Activated T-helper 17 cell treated with anti-CD3 and anti-CD28 coated beads, Interleukin-2, amount 50 U/mL, for 72 hours (primary cell): ENCODE data around the gene TNK1. TPM values are rescaled to one million over a fixed set of nuclear protein-coding genes. Genes with fewer than 3 reads are reported as not detected.
"Not testable (repeated sequence)": the region's sequence is repeated elsewhere in the genome, so short reads cannot be mapped to it uniquely, and the experiment has no call there.

ENCODE experiments used
- ATAC-seq: fragments of 150-1000 bp; cut with Tn5 transposase; replicated peaks from 2 replicates; pipeline ENCODE4 v1.10.0; 2021; ENCODE audit warnings: mild to moderate bottlenecking, moderate library complexity
- H3K27ac Mint-ChIP-seq: one replicate; pipeline ENCODE4 v1.8.0; 2022; ENCODE audit warnings: mixed read lengths
- H3K27me3 Mint-ChIP-seq: one replicate; pipeline ENCODE4 v1.8.0; 2022; ENCODE audit warnings: mixed read lengths
- H3K36me3 Mint-ChIP-seq: one replicate; pipeline ENCODE4 v1.8.0; 2022; ENCODE audit warnings: low read depth, mild to moderate bottlenecking, mixed read lengths
- H3K4me1 Mint-ChIP-seq: one replicate; pipeline ENCODE4 v1.8.0; 2022; ENCODE audit warnings: mixed read lengths
- H3K4me3 Mint-ChIP-seq: one replicate; pipeline ENCODE4 v1.8.0; 2022; ENCODE audit warnings: mild to moderate bottlenecking, mixed read lengths
- H3K9me3 Mint-ChIP-seq: one replicate; pipeline ENCODE4 v1.8.0; 2022; ENCODE audit warnings: mixed read lengths
- total RNA-seq, 2 donors: library from RNA; stranded (reverse); gene quantifications; one replicate each; pipeline ENCODE4 v1.2.3, GENCODE V29; 2022

TNK1 gene
- 1 to 10 TPM; 2.9 to 4.8 TPM for total RNA-seq

- Mint-ChIP-seq H3K9me3 (no peaks in the 10 kb centered on the region), H3K27me3 (peaks cover 31% of the 10 kb centered on the region), H3K36me3 (no peaks in the 10 kb centered on the region), H3K4me1 (peaks cover 9% of the 10 kb centered on the region), H3K27ac (no peak within 1 kb of the TSS), H3K4me3 (no peak within 1 kb of the TSS)
- no peak for ATAC-seq
Measured at GRCh38 chr17:7380855-7381683, at the start of gene TNK1. TNK1 (plus strand) TSS chr17:7381089; CDS start chr17:7382927, 1,838 bp downstream.

- H3K27me3 Mint-ChIP-seq, result no peaks in the 10 kb centered on the region
- peaks cover 11% of the 10 kb centered on the region for H3K36me3 Mint-ChIP-seq
- no peaks in the 10 kb centered on the region for H3K9me3 Mint-ChIP-seq
- peak overlapping the region; percentile 80 for H3K27ac Mint-ChIP-seq
- ATAC-seq, result no peak
- H3K4me3 Mint-ChIP-seq, result peak overlapping the region; percentile 99
- peaks cover 32% of the 10 kb centered on the region for H3K4me1 Mint-ChIP-seq
Measured at GRCh38 chr17:7332111-7332510, 48.8 kb upstream of the TNK1 start.

- Mint-ChIP-seq H3K4me3 (peak overlapping the region; percentile 99), H3K4me1 (peaks cover 35% of the 10 kb centered on the region), H3K27ac (peak overlapping the region; percentile 80), H3K36me3 (peaks cover 17% of the 10 kb centered on the region)
- not testable (repeated sequence) for H3K9me3 Mint-ChIP-seq, H3K27me3 Mint-ChIP-seq, ATAC-seq
Measured at GRCh38 chr17:7332600-7333069, 48.3 kb upstream of the TNK1 start.

DNA sequence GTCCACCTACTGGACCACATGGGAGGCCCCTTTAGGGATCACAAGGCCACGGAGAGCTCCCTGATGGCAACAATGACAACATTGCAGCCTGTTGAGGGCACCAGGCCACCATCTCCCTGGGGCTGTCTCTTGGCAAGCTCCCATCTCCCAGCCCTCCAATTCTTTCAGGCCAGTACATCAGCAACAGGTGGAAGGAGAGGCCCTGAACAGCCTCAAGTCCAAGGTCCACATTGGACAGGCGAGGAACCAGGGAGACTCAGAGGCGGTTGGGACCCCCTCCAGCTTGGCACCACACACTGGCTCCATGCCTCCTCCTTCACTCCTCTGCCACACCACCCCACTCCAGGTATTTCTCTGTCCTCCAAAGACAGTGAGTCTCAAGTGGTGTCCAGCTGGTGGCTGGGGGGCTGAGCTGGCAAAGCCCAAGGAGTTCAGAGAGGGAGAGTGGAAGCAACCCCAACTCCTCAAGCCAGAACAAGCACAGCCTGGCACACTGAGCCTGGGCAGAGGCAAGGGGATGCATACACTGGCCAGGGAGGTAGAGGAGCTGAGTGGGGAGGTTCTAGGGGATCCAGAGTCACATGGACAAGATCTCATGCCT is 45.9 kb upstream of the TNK1 start:
- Mint-ChIP-seq H3K4me3 (peak overlapping the region; percentile 99), H3K4me1 (peaks cover 30% of the 10 kb centered on the region), H3K27ac (peak overlapping the region; percentile 93), H3K9me3 (no peaks in the 10 kb centered on the region), H3K27me3 (no peaks in the 10 kb centered on the region), H3K36me3 (peaks cover 41% of the 10 kb centered on the region)
- no peak for ATAC-seq

GRCh38 chr17:7335765-7336164 is 45.1 kb upstream of the TNK1 start:
- Mint-ChIP-seq H3K4me1 (peaks cover 30% of the 10 kb centered on the region), H3K36me3 (peaks cover 48% of the 10 kb centered on the region)

GRCh38 chr17:7336240-7337175 is 44.4 kb upstream of the TNK1 start, which contains the start of gene ACAP1:
ACAP1 (plus strand) TSS chr17:7336529; CDS start chr17:7336735, 206 bp downstream.
- Mint-ChIP-seq H3K9me3 (no peaks in the 10 kb centered on the region), H3K36me3 (peaks cover 55% of the 10 kb centered on the region), H3K27ac (peak within 1 kb of the TSS; percentile 93), H3K4me1 (peaks cover 32% of the 10 kb centered on the region), H3K27me3 (no peaks in the 10 kb centered on the region), H3K4me3 (peak within 1 kb of the TSS; percentile 99)
- peak; percentile 97 for ATAC-seq

More at GRCh38 chr17:7335765-7336164, 45.1 kb upstream of the TNK1 start:
- H3K27me3 Mint-ChIP-seq, ATAC-seq, H3K9me3 Mint-ChIP-seq: not testable (repeated sequence)
- Mint-ChIP-seq H3K27ac (peak overlapping the region; percentile 93), H3K4me3 (peak overlapping the region; percentile 99)

DNA sequence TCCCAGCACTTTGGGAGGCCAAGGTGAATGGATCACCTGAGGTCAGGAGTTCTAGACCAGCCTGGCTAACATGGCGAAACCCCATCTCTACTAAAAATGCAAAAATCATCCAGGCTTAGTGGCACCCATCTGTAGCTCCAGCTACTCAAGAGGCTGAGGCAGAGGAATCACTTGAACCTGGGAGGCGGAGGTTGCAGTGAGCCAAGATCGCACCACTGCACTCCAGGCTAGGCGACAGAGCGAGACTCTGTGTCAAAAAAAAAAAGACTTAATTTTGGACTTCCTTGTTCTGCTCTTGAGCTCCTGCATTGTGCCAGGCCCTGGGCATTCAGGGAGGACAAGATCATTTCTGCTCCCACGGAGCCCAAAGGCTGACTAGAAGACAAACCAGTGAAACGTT is 43.3 kb upstream of the TNK1 start:
- Mint-ChIP-seq H3K27ac (peak overlapping the region; percentile 93), H3K4me3 (peak overlapping the region; percentile 99), H3K36me3 (peaks cover 66% of the 10 kb centered on the region), H3K4me1 (peaks cover 29% of the 10 kb centered on the region)
- not testable (repeated sequence) for H3K27me3 Mint-ChIP-seq, H3K9me3 Mint-ChIP-seq, ATAC-seq

- Mint-ChIP-seq H3K4me3 (peak overlapping the region; percentile 99), H3K27me3 (no peaks in the 10 kb centered on the region), H3K27ac (peak overlapping the region; percentile 59), H3K4me1 (peaks cover 30% of the 10 kb centered on the region), H3K9me3 (no peaks in the 10 kb centered on the region), H3K36me3 (peaks cover 92% of the 10 kb centered on the region)
- ATAC-seq, result no peak
Measured at GRCh38 chr17:7340179-7340578, 40.7 kb upstream of the TNK1 start.

DNA sequence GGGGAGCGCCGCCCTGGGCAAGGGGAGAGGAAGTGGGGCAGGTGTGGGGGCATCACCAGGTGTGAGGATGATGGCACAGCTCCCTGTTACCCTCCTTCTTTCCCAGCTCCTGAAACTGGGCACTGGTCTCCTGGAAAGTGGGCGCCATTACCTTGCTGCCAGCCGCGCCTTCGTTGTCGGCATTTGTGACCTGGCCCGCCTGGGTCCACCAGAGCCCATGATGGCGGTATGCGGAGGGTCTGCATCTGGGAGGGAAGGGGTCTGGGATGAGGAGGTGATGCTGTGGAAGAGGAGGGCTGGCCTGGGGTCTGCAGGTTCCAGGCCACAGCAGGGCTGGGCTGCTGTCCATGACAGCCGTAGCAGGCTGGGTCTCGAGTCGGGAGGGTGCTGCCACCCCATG is 39.0 kb upstream of the TNK1 start:
- Mint-ChIP-seq H3K27ac (peak overlapping the region; percentile 54), H3K36me3 (peaks cover 100% of the 10 kb centered on the region)
- no peak for ATAC-seq

DNA sequence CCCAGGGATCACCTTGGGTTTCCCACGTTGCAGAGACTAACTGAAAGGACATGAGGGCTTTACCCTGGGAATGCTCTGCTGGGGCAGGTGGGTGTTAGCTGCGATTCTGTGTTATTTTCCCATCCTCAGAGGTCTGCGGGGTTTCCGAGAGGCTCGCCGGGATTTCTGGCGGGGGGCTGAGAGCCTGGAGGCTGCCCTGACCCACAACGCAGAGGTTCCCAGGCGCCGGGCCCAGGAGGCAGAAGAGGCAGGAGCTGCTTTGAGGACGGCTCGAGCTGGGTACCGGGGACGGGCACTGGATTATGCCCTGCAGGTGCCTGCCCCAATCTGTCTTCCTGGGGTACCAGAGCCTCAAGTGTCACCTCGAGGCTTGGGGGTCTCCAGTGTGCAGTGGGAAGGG is 37.6 kb upstream of the TNK1 start:
- Mint-ChIP-seq H3K27me3 (no peaks in the 10 kb centered on the region), H3K27ac (no peak overlapping the region), H3K9me3 (no peaks in the 10 kb centered on the region), H3K36me3 (peaks cover 100% of the 10 kb centered on the region), H3K4me1 (peaks cover 21% of the 10 kb centered on the region), H3K4me3 (no peak overlapping the region)
- ATAC-seq, result no peak

More for the DNA sequence above, 39.0 kb upstream of the TNK1 start:
- no peaks in the 10 kb centered on the region for H3K9me3 Mint-ChIP-seq
- no peaks in the 10 kb centered on the region for H3K27me3 Mint-ChIP-seq
- H3K4me3 Mint-ChIP-seq, result no peak overlapping the region
- H3K4me1 Mint-ChIP-seq, result peaks cover 20% of the 10 kb centered on the region

DNA sequence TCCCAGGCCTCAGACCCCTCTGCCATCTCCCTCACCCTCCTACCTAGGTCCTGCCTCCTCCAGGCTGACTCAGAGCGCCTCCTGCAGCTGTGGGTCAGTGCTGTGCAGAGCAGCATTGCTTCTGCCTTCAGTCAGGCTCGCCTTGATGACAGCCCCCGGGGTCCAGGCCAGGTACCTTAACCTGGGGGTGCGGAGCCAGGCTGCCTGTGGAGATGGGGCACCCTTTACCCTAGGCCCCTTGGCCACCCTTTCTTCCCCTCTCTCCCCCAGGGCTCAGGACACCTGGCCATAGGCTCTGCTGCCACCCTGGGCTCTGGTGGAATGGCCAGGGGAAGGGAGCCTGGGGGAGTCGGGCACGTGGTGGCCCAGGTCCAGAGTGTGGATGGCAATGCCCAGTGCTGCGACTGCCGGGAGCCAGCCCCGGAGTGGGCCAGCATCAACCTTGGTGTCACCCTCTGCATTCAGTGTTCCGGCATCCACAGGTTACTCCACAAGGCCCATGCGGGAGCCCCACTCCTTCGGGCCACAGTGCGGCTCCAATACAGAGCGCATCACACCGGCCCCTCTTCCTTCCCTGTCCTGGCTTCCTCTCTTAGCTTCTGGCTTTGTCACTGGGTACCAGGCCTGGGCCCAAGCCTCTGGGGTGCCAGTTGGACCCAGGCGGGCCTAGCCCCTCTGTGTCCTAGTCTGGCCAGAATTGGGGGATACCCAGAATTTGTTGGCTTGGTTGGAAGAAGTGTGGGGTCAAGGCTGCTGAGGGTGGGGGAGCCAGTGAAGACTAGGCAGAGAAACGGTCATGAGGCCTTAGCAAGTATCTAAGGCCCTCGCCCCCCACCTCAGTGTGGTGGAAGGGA is 33.9 kb upstream of the TNK1 start:
- Mint-ChIP-seq H3K4me3 (no peak overlapping the region), H3K4me1 (peaks cover 19% of the 10 kb centered on the region), H3K27ac (peak overlapping the region; percentile 87), H3K27me3 (no peaks in the 10 kb centered on the region), H3K36me3 (peaks cover 97% of the 10 kb centered on the region), H3K9me3 (no peaks in the 10 kb centered on the region)
- ATAC-seq, result no peak

DNA sequence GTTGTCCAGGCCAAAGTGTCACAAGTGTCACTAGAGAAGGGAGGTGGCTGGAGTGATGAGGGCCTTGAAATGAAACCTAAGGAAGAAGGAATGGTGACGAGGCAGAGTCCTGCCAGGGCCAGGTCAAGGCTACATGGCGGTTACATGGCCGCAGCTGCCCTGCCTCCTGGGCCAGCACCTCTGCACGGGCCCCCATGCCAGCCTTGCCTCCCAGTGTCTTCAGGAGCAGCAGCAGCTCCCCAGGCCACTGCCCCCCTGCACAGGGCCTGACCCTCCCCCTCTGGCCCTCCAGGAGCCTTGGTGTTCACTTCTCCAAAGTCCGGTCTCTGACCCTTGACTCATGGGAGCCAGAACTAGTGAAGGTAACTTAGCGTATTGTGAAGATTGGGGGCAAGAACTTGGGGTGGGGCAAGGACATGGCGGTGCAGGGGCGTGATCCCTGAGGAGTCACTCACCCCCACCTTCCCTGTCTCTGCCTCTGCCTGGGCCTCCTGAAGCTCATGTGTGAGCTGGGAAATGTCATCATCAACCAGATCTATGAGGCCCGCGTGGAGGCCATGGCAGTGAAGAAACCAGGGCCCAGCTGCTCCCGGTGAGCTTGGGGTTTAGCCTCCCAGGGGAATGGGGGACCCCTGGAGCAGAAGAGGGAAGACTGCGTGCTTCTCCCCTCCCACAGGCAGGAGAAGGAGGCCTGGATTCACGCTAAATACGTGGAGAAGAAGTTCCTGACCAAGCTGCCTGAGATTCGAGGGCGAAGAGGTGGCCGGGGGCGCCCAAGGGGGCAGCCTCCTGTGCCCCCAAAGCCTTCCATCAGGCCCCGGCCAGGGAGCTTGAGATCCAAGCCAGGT is 33.0 kb upstream of the TNK1 start:
- no peaks in the 10 kb centered on the region for H3K9me3 Mint-ChIP-seq
- peaks cover 97% of the 10 kb centered on the region for H3K36me3 Mint-ChIP-seq
- H3K27ac Mint-ChIP-seq, result peak overlapping the region; percentile 87
- no peak for ATAC-seq
- peak overlapping the region; percentile 88 for H3K4me3 Mint-ChIP-seq
- H3K4me1 Mint-ChIP-seq, result peaks cover 19% of the 10 kb centered on the region
- no peaks in the 10 kb centered on the region for H3K27me3 Mint-ChIP-seq
